Neural cell (in vitro differentiated cells): ENCODE data around the gene HEATR5B. TPM values are rescaled to one million over a fixed set of nuclear protein-coding genes. Genes with fewer than 3 reads are reported as not detected.
"Not testable (repeated sequence)": the region's sequence is repeated elsewhere in the genome, so short reads cannot be mapped to it uniquely, and the experiment has no call there.

ENCODE experiments used
- H2AFZ ChIP-seq: fragments of 200-600, 300-800 bp; sonication (generic), shearing (Covaris generic); 2 replicates; pipeline ENCODE4 v1.6.0; 2014; ENCODE audit warnings: low read depth, mild to moderate bottlenecking, antibody characterized with exemption, low read length, moderate library complexity
- H3F3A ChIP-seq: fragments of 200-600 bp; shearing (Covaris generic); 2 replicates; pipeline ENCODE4 v1.6.1; 2016; ENCODE audit warnings: mild to moderate bottlenecking, moderate library complexity, mixed read lengths, antibody characterized with exemption, low read length; ENCODE audit not compliant: insufficient read depth, poor library complexity, severe bottlenecking
- H3K27ac ChIP-seq: fragments of 200-600, 300-800 bp; sonication (generic), shearing (Covaris generic); 2 replicates; pipeline ENCODE4 v1.5.1; 2014; ENCODE audit warnings: mild to moderate bottlenecking, low read length, moderate library complexity
- H3K27me3 ChIP-seq: fragments of 300-800, 200-600 bp; sonication (generic), shearing (Covaris generic); 2 replicates; pipeline ENCODE4 v1.6.0; 2014; ENCODE audit warnings: mild to moderate bottlenecking, low read depth, low read length, moderate library complexity; ENCODE audit not compliant: insufficient read depth
- H3K36me3 ChIP-seq: fragments of 300-800, 200-600 bp; sonication (generic), shearing (Covaris generic); 2 replicates; pipeline ENCODE4 v1.5.1; 2014; ENCODE audit warnings: mild to moderate bottlenecking, antibody characterized with exemption, low read length, moderate library complexity; ENCODE audit not compliant: insufficient read depth
- H3K4me2 ChIP-seq: fragments of 300-800, 200-600 bp; sonication (generic), shearing (Covaris generic); 2 replicates; pipeline ENCODE4 v1.6.0; 2014; ENCODE audit warnings: mild to moderate bottlenecking, low read length
- H3K4me3 ChIP-seq: fragments of 300-800, 200-600 bp; sonication (generic), shearing (Covaris generic); 2 replicates; pipeline ENCODE4 v1.5.1; 2014; ENCODE audit warnings: mild to moderate bottlenecking, low read length, moderate library complexity
- H3K79me2 ChIP-seq: fragments of 200-600 bp; shearing (Covaris generic); replicated peaks from 2 replicates; pipeline ENCODE4 v1.6.0; 2014; ENCODE audit warnings: mild to moderate bottlenecking, low read length, moderate library complexity; ENCODE audit not compliant: insufficient read depth
- H3K9ac ChIP-seq: fragments of 300-800, 200-600 bp; sonication (generic), shearing (Covaris generic); 2 replicates; pipeline ENCODE4 v1.6.1; 2016; ENCODE audit warnings: mild to moderate bottlenecking, low read length, mixed read lengths
- H3K9me2 ChIP-seq: fragments of 200-600 bp; shearing (Covaris generic); 2 replicates; pipeline ENCODE4 v1.6.1; 2016; ENCODE audit warnings: mild to moderate bottlenecking, low read length, mixed read lengths; ENCODE audit not compliant: insufficient read depth
- H3K9me3 ChIP-seq: fragments of 200-600, 300-800 bp; sonication (generic), shearing (Covaris generic); 2 replicates; pipeline ENCODE4 v1.6.1; 2016; ENCODE audit warnings: mild to moderate bottlenecking, mixed run types, low read length, moderate library complexity, mixed read lengths
- H4K20me1 ChIP-seq: fragments of 200-600 bp; shearing (Covaris generic); 2 replicates; pipeline ENCODE4 v1.6.1; 2016; ENCODE audit warnings: mild to moderate bottlenecking, mixed run types; ENCODE audit not compliant: insufficient read depth
- polyA plus RNA-seq: library from polyadenylated mRNA; depleted of rRNA; stranded (reverse); fragments of >200 nt; gene quantifications from 2 replicates; pipeline ENCODE4 v1.2.3, GENCODE V29; 2014

HEATR5B gene
- polyA plus RNA-seq, 1 donor from 2014 or later: 46.0 TPM

- H4K20me1 ChIP-seq, H3K27ac ChIP-seq, H3K36me3 ChIP-seq, H3K9ac ChIP-seq, H3F3A ChIP-seq, H3K9me2 ChIP-seq, H3K27me3 ChIP-seq, H3K79me2 ChIP-seq, H2AFZ ChIP-seq, H3K4me2 ChIP-seq, H3K9me3 ChIP-seq, H3K4me3 ChIP-seq: not testable (repeated sequence)
These were observed 147.6 kb downstream of the HEATR5B start for GRCh38 chr2:36936526-36936925.

GRCh38 chr2:36931688-36932087 is 152.5 kb downstream of the HEATR5B start:
- not testable (repeated sequence) for H2AFZ ChIP-seq, H3K9me3 ChIP-seq, H4K20me1 ChIP-seq, H3K9me2 ChIP-seq, H3F3A ChIP-seq, H3K9ac ChIP-seq, H3K4me2 ChIP-seq, H3K79me2 ChIP-seq, H3K36me3 ChIP-seq, H3K4me3 ChIP-seq, H3K27me3 ChIP-seq, H3K27ac ChIP-seq

Other genes starting within 250 kb of the HEATR5B start
- 9.9 and 10.6 TPM in 2 replicates for gene STRN, start 117.8 kb downstream of the HEATR5B start, polyA plus RNA-seq
- gene GPATCH11, start 146 bp upstream of the HEATR5B start, polyA plus RNA-seq: 14.7 and 17.7 TPM in 2 replicates
- gene EIF2AK2, start 72.6 kb upstream of the HEATR5B start, polyA plus RNA-seq: 1.8 and 2.5 TPM in 2 replicates
- not detected in 2 replicates for gene SULT6B1, start 104.3 kb upstream of the HEATR5B start, polyA plus RNA-seq
- gene CEBPZOS, start 112.1 kb upstream of the HEATR5B start, polyA plus RNA-seq: 4.9 and 5.0 TPM in 2 replicates
- 33.8 and 39.1 TPM in 2 replicates for gene CEBPZ, start 147.2 kb upstream of the HEATR5B start, polyA plus RNA-seq
- gene NDUFAF7, start 147.3 kb upstream of the HEATR5B start, polyA plus RNA-seq: 127 and 132 TPM in 2 replicates
- gene PRKD3, start 240.5 kb upstream of the HEATR5B start, polyA plus RNA-seq: 2.2 and 5.9 TPM in 2 replicates